ENCODE results near the gene RASA2. TPM values are rescaled to one million over a fixed set of nuclear protein-coding genes. Genes with fewer than 3 reads are reported as not detected.

Gene RASA2
- total RNA-seq, 4 donors from 2014 or later: 23.2 to 34.1 (median 27.1) TPM

DNA sequence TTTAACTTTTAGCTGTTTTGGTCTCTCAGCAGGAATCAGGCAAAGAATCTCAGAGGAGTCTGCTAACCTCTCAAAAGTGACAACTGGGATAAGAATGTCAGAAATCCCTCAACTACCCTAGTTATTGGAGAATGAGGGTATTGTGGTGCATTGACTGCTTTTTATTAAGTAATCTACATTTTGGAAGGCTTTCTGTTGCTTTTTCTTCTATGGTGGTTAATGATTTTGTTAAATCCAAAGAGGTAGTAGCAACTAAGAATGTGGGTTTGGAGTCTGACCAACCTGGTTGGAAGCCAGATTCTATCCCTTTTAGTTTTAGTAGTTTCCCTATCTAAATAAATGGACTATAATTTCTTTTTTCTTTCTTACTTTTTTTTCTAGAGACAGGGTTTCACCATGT, 156.6 kb downstream of the RASA2 start:
- TF ChIP-seq, protein P1, sequence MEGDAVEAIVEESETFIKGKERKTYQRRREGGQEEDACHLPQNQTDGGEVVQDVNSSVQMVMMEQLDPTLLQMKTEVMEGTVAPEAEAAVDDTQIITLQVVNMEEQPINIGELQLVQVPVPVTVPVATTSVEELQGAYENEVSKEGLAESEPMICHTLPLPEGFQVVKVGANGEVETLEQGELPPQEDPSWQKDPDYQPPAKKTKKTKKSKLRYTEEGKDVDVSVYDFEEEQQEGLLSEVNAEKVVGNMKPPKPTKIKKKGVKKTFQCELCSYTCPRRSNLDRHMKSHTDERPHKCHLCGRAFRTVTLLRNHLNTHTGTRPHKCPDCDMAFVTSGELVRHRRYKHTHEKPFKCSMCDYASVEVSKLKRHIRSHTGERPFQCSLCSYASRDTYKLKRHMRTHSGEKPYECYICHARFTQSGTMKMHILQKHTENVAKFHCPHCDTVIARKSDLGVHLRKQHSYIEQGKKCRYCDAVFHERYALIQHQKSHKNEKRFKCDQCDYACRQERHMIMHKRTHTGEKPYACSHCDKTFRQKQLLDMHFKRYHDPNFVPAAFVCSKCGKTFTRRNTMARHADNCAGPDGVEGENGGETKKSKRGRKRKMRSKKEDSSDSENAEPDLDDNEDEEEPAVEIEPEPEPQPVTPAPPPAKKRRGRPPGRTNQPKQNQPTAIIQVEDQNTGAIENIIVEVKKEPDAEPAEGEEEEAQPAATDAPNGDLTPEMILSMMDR (IDR thresholded peaks at IDR 0.05; ENCODE audit: low read depth): no peak

DNA sequence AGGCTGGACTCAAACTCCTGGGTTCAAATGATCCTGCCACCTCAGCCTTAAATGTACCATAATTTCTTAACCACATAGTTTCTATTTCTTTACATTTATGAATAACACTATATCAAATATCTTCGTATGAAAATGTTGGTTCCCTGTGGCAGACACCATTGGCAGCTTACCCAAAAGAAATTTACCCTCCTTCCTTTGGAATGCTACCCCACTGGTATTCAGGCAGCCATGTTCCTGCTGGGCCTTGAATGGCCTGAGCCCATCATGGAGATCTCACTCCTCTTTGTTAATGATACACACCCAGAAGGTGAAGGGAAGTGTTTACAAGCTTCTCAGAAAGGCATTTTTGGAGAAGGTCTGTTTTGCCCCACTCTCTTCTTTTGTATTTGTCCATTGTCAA, 157.0 kb downstream of the RASA2 start:
- TF ChIP-seq, protein P1 (IDR thresholded peaks at IDR 0.05; ENCODE audit: low read depth): no peak

- TF ChIP-seq, protein P1 (IDR thresholded peaks at IDR 0.05; ENCODE audit: low read depth): no peak
Measured at GRCh38 chr3:141644931-141645330, 158.1 kb downstream of the RASA2 start.

- TF ChIP-seq, protein P1 (IDR thresholded peaks at IDR 0.05; ENCODE audit: low read depth): no peak
Measured at GRCh38 chr3:141646760-141647561, 160.1 kb downstream of the RASA2 start.

DNA sequence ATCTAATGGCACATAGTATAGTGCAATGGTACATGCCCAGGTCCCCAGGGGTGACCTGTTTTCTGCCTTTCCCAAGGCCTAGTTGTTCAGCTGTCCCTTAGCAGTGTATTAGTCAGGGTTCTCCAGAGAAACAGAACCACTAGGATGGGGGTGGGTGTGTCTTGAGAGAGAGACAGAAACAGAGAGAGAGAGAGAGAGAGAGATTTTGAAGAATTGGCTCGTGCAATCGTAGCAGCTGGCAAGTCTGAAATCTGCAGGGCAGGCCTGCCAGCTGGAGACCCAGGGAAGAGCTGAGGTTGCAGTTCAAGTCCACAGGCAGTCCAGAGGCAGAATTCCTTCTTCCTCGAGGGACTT, 160.7 kb downstream of the RASA2 start:
- TF ChIP-seq, protein P1 (IDR thresholded peaks at IDR 0.05; ENCODE audit: low read depth): no peak

DNA sequence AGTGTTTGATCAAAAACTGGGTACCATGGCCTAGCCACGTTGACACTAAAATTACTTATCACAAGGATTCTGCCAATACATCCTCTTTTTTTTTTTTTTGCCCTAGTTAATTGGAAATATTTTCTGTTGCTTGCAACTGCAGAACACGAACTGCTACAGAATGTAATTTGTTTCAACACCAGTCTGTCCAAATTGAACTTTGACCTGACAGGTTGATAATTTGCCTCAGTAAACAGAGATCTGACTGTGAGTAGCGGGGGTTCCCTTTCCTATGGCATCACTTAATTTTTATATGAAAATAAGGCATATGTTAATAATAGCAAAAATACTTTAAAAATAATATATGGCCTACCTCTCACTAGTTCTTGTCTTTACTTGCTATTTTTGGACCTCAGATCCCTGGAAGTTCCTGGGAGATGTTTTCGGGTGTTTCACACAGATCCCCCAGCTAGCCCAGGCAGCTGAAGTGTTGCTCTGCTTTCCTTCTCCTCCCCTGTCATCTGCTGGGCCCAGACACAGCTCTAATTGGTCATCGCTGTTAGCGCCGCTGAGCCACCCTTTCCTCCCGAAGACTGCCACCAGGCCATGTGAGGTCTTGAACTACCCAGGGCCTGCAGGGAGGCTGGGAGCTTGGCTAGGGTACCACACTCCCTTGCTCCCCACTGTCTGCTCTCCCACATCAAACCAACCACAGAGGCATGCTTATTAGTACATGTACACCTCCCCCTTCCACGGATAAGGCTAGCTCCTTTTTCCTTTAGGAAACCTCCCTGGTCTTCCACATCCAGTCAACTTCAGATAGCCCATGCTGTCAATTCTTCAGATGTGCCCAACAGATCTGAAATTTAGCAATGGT, 161.5 kb downstream of the RASA2 start:
- TF ChIP-seq, protein P1 (IDR thresholded peaks at IDR 0.05; ENCODE audit: low read depth): no peak

DNA sequence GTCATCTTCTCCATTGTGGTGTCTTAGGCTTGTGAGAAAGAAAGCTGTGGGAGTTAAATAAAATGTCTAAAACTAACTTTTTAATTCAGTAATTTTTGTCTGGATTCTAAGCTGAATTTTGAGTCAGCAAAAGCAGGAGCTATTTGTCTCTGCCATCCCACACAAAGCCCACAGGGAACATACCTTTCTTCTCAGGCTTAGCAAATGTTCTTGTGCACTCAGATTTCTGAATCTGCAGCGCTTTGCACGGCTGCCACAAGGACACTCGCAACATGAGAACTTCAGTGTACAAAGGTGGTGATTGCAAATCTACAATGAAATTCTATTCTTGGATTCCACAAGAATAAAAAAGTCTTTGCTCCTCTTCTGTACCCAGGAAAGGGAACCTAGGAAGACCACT, 163.0 kb downstream of the RASA2 start:
- TF ChIP-seq, protein P1 (IDR thresholded peaks at IDR 0.05; ENCODE audit: low read depth): no peak

Measured in subcutaneous adipose tissue (tissue), 4 donors.